Vagina (tissue), 2 donors: Measurements from ENCODE around the gene MTSS2.

Experiments used
- POLR2A ChIP-seq, 2 donors: fragments of 450-650 bp; IDR thresholded peaks; one replicate each; pipeline ENCODE4 v1.6.1; 2017; ENCODE audit warnings: antibody characterized with exemption in 2 of 2, mild to moderate bottlenecking in 2 of 2, moderate library complexity in 2 of 2
- POLR2AphosphoS5 ChIP-seq, 2 donors: sonication (generic); formaldehyde crosslinking; IDR thresholded peaks; one replicate each; pipeline ENCODE4 v1.9.0; 2017; ENCODE audit warnings: antibody characterized with exemption in 2 of 2, mild to moderate bottlenecking in 2 of 2, low read depth in 1 of 2; ENCODE audit not compliant: insufficient read depth in 1 of 2

DNA sequence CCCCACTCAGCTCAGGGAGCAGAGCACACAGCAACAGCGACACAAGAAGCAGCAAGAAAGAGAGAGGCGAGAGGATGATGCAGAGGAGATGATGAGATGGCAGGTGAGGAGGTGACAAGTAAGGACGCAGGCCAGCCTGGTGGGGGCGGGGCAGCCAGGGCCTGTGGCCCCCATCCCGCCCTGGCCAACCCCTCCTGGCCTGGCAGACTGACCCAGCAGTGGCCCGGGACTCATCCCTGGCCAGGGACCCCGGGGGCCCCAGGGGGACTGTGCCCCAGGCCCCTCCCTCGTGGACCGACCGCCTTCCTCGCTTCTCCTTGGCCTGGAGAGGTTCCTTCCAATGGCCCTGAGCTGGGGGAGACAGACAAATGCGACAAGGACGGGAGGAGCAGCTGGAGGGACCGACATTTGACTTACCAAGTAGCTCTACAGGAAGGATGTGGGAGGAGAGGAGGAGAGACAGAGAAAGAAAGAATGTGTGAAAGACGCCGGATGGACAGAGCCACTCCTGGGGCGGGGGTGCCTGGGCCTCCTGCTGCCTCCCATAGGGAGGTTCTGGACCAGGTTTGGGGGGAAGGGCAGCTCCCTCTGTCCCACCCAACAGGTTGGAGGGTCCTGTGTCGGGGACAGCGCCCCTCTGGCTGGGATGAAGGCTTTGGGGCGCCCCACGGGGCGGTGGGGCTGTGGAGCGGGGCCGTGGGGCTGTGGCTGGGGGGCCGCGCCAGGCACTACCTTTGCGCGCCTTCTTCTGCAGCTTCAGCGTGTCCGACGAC, 6.8 kb downstream of the MTSS2 start:
- TF ChIP-seq POLR2A (IDR thresholded peaks at IDR 0.05): no peak
- TF ChIP-seq POLR2AphosphoS5 (IDR thresholded peaks at IDR 0.05; ENCODE audit: insufficient read depth in 1 of 2, low read depth in 1 of 2): no peak
